ENCODE measurements around the gene PMPCB. TPM values are rescaled to one million over a fixed set of nuclear protein-coding genes. Genes with fewer than 3 reads are reported as not detected.

The PMPCB gene
- total and polyA plus RNA-seq, 10 of the 15 experiments (the other 5 are each of a cell fraction or from before 2014, with no cell fraction given) = 70.3 to 163 (median 102) TPM

DNA sequence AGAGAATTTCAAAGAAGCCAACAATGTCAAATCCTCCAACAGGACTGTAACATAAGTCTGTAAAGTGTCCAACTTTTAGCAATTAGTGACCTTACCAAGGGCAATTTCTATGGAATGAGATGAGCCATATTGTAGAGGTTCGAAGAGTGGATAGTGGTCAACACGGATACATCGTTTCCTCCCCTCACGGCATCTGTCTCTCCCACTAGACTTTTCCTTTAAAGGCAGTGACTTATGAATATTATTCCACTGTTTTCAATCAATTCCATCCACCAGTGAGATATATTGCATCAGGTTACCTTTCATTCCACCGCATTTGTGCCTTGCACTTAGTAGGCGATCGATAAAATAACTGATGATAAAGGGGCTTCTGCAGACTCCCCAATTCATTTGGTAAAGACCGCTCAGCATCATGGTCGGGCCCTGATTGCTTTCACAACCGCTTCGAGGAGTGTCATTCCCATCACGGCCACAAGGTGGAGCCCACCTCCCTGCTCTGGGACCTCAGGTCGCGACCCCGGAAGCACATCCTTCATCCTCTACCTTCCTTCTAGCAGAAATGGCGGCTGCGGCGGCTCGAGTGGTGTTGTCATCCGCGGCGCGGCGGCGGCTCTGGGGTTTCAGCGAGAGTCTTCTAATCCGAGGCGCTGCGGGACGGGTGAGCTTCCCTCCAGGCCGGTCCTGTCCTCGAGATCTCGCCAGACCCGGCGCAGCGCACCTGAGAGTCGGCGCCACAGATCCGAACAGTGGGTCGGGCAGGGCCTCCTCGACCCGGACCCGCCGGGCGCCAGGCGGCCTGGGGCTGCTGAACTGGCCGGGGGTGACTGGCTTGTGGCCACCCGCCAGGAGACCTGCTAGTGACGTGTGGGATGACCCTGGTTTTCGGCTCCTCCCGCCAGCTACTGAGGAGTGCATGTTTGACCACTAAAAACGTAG is at the start of gene PMPCB (continued):
- TF ChIP-seq, protein P1, sequence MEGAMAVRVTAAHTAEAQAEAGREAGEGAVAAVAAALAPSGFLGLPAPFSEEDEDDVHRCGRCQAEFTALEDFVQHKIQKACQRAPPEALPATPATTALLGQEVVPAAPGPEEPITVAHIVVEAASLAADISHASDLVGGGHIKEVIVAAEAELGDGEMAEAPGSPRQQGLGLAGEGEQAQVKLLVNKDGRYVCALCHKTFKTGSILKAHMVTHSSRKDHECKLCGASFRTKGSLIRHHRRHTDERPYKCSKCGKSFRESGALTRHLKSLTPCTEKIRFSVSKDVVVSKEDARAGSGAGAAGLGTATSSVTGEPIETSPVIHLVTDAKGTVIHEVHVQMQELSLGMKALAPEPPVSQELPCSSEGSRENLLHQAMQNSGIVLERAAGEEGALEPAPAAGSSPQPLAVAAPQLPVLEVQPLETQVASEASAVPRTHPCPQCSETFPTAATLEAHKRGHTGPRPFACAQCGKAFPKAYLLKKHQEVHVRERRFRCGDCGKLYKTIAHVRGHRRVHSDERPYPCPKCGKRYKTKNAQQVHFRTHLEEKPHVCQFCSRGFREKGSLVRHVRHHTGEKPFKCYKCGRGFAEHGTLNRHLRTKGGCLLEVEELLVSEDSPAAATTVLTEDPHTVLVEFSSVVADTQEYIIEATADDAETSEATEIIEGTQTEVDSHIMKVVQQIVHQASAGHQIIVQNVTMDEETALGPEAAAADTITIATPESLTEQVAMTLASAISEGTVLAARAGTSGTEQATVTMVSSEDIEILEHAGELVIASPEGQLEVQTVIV (IDR thresholded peaks at IDR 0.05; ENCODE audit: borderline replicate concordance, partially characterized antibody) = no peak
- peak; percentile 99 for TF ChIP-seq NR2C1 (IDR thresholded peaks at IDR 0.05)
- TF ChIP-seq POU2F2 (IDR thresholded peaks at IDR 0.05; ENCODE audit: borderline replicate concordance, low read depth, low read length) = peak; percentile 67; the same call in 2 of the 3 replicates
- TF ChIP-seq, protein P2, sequence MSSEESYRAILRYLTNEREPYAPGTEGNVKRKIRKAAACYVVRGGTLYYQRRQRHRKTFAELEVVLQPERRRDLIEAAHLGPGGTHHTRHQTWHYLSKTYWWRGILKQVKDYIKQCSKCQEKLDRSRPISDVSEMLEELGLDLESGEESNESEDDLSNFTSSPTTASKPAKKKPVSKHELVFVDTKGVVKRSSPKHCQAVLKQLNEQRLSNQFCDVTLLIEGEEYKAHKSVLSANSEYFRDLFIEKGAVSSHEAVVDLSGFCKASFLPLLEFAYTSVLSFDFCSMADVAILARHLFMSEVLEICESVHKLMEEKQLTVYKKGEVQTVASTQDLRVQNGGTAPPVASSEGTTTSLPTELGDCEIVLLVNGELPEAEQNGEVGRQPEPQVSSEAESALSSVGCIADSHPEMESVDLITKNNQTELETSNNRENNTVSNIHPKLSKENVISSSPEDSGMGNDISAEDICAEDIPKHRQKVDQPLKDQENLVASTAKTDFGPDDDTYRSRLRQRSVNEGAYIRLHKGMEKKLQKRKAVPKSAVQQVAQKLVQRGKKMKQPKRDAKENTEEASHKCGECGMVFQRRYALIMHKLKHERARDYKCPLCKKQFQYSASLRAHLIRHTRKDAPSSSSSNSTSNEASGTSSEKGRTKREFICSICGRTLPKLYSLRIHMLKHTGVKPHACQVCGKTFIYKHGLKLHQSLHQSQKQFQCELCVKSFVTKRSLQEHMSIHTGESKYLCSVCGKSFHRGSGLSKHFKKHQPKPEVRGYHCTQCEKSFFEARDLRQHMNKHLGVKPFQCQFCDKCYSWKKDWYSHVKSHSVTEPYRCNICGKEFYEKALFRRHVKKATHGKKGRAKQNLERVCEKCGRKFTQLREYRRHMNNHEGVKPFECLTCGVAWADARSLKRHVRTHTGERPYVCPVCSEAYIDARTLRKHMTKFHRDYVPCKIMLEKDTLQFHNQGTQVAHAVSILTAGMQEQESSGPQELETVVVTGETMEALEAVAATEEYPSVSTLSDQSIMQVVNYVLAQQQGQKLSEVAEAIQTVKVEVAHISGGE (CRISPR knock-in tag; IDR thresholded peaks at IDR 0.05) = no peak
- TF ChIP-seq YY1 (IDR thresholded peaks at IDR 0.05; ENCODE audit: low read depth, low read length) = peak; percentile 99
- no peak for TF ChIP-seq CHD4 (IDR thresholded peaks at IDR 0.05)
- TF ChIP-seq, protein P3, sequence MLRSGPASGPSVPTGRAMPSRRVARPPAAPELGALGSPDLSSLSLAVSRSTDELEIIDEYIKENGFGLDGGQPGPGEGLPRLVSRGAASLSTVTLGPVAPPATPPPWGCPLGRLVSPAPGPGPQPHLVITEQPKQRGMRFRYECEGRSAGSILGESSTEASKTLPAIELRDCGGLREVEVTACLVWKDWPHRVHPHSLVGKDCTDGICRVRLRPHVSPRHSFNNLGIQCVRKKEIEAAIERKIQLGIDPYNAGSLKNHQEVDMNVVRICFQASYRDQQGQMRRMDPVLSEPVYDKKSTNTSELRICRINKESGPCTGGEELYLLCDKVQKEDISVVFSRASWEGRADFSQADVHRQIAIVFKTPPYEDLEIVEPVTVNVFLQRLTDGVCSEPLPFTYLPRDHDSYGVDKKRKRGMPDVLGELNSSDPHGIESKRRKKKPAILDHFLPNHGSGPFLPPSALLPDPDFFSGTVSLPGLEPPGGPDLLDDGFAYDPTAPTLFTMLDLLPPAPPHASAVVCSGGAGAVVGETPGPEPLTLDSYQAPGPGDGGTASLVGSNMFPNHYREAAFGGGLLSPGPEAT (IDR thresholded peaks at IDR 0.05; ENCODE audit: low read depth) = peak; percentile 93
- peak; percentile 73 for TF ChIP-seq NBN (IDR thresholded peaks at IDR 0.05)
- no peak for TF ChIP-seq ZNF384 (IDR thresholded peaks at IDR 0.05; ENCODE audit: borderline replicate concordance, low read depth, low read length)
- peak; percentile 88; the same call in 1 of the 2 replicates for TF ChIP-seq RB1 (IDR thresholded peaks at IDR 0.05; ENCODE audit: borderline replicate concordance)
- TF ChIP-seq, protein P4, sequence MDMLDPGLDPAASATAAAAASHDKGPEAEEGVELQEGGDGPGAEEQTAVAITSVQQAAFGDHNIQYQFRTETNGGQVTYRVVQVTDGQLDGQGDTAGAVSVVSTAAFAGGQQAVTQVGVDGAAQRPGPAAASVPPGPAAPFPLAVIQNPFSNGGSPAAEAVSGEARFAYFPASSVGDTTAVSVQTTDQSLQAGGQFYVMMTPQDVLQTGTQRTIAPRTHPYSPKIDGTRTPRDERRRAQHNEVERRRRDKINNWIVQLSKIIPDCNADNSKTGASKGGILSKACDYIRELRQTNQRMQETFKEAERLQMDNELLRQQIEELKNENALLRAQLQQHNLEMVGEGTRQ (IDR thresholded peaks at IDR 0.05; ENCODE audit: borderline replicate concordance, low read depth, low read length) = no peak
- no peak for TF ChIP-seq RFX5 (IDR thresholded peaks at IDR 0.05; ENCODE audit: low read depth, low read length)
- no peak for TF ChIP-seq IKZF2 (IDR thresholded peaks at IDR 0.05)
- 0 out of 2 replicates have a peak, but pooled peaks have one; percentile 44 for TF ChIP-seq WRNIP1 (IDR thresholded peaks at IDR 0.05; ENCODE audit: borderline replicate concordance, low read depth, low read length)
- TF ChIP-seq, protein P5, sequence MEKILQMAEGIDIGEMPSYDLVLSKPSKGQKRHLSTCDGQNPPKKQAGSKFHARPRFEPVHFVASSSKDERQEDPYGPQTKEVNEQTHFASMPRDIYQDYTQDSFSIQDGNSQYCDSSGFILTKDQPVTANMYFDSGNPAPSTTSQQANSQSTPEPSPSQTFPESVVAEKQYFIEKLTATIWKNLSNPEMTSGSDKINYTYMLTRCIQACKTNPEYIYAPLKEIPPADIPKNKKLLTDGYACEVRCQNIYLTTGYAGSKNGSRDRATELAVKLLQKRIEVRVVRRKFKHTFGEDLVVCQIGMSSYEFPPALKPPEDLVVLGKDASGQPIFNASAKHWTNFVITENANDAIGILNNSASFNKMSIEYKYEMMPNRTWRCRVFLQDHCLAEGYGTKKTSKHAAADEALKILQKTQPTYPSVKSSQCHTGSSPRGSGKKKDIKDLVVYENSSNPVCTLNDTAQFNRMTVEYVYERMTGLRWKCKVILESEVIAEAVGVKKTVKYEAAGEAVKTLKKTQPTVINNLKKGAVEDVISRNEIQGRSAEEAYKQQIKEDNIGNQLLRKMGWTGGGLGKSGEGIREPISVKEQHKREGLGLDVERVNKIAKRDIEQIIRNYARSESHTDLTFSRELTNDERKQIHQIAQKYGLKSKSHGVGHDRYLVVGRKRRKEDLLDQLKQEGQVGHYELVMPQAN (conservative IDR thresholded peaks at IDR 0.05) = peak; percentile 78; the same call in 1 of the 2 replicates
- no peak for TF ChIP-seq RAD51 (IDR thresholded peaks at IDR 0.05)
- no peak for TF ChIP-seq ZNF24 (IDR thresholded peaks at IDR 0.05)

All from GM12878 (cell line).